Nephron (organoid): ENCODE measurements around the gene RTN3.
"Not testable (repeated sequence)": the region's sequence is repeated elsewhere in the genome, so short reads cannot be mapped to it uniquely, and the experiment has no call there.

Experiments used
- H3K27ac Mint-ChIP-seq, 3 experiments: 2 replicates each; pipeline ENCODE4 v1.8.0; 2020; ENCODE audit warnings: mixed read lengths in 3 of 3, mild to moderate bottlenecking in 2 of 3, moderate library complexity in 1 of 3
- H3K27me3 Mint-ChIP-seq: 2 replicates; pipeline ENCODE4 v1.8.0; 2021; ENCODE audit warnings: low read depth, mild to moderate bottlenecking, moderate library complexity, mixed read lengths
- H3K36me3 Mint-ChIP-seq: 2 replicates; pipeline ENCODE4 v1.8.0; 2020; ENCODE audit warnings: low read depth, mixed read lengths
- H3K4me1 Mint-ChIP-seq: 2 replicates; pipeline ENCODE4 v1.8.0; 2020; ENCODE audit warnings: mixed read lengths
- H3K4me3 Mint-ChIP-seq, 3 experiments: 2 replicates each; pipeline ENCODE4 v1.8.0; 2020; ENCODE audit warnings: mild to moderate bottlenecking in 3 of 3, mixed read lengths in 3 of 3, moderate library complexity in 2 of 3
- H3K9me3 Mint-ChIP-seq: 2 replicates; pipeline ENCODE4 v1.8.0; 2020; ENCODE audit warnings: mixed read lengths
- CTCF ChIP-seq, 3 experiments: fragments of 200-600 bp; sonication (generic); IDR thresholded peaks; one replicate each; pipeline ENCODE4 v1.5.0; 2021; ENCODE audit warnings: antibody characterized with exemption in 3 of 3; ENCODE audit not compliant: unreplicated experiment in 3 of 3

The RTN3 gene

GRCh38 chr11:63681321-63682065 is at the start of gene RTN3:
Gene RTN3, plus strand, starts transcription at chr11:63681500. Its CDS starts 137 bp downstream, at chr11:63681637.
- Mint-ChIP-seq H3K36me3 (no peaks in the 10 kb centered on the region), H3K4me1 (peaks cover 30% of the 10 kb centered on the region), H3K9me3 (no peaks in the 10 kb centered on the region), H3K27me3 (peaks cover 12% of the 10 kb centered on the region), H3K27ac (peak within 1 kb of the TSS; percentile 75 to 91 (median 86)), H3K4me3 (peak within 1 kb of the TSS; percentile 86 to 97 (median 95))
- no peak for TF ChIP-seq CTCF (IDR thresholded peaks at IDR 0.05; ENCODE audit: unreplicated experiment in 3 of 3)

GRCh38 chr11:63635762-63636465 is 45.4 kb upstream of the RTN3 start:
- no peaks in the 10 kb centered on the region for H3K4me1 Mint-ChIP-seq
- peak overlapping the region in 1 of 3 experiments; percentile 1 for H3K27ac Mint-ChIP-seq
- TF ChIP-seq CTCF (IDR thresholded peaks at IDR 0.05; ENCODE audit: unreplicated experiment in 3 of 3): peak; percentile 81 to 89 (median 82)
- H3K27me3 Mint-ChIP-seq: no peaks in the 10 kb centered on the region
- H3K9me3 Mint-ChIP-seq: no peaks in the 10 kb centered on the region
- no peak overlapping the region for H3K4me3 Mint-ChIP-seq
- H3K36me3 Mint-ChIP-seq: peaks cover 33% of the 10 kb centered on the region

GRCh38 chr11:63638436-63638835 is 42.9 kb upstream of the RTN3 start:
- H3K36me3 Mint-ChIP-seq: peaks cover 36% of the 10 kb centered on the region
- H3K27me3 Mint-ChIP-seq, H3K9me3 Mint-ChIP-seq, H3K4me1 Mint-ChIP-seq, H3K4me3 Mint-ChIP-seq, H3K27ac Mint-ChIP-seq: not testable (repeated sequence)

GRCh38 chr11:63639199-63639832 is 42.0 kb upstream of the RTN3 start:
- Mint-ChIP-seq H3K9me3 (no peaks in the 10 kb centered on the region), H3K36me3 (peaks cover 43% of the 10 kb centered on the region), H3K27ac (no peak overlapping the region), H3K4me3 (no peak overlapping the region), H3K4me1 (no peaks in the 10 kb centered on the region), H3K27me3 (no peaks in the 10 kb centered on the region)
- TF ChIP-seq CTCF (IDR thresholded peaks at IDR 0.05; ENCODE audit: unreplicated experiment in 3 of 3): peak; percentile 30 to 57 (median 34)

- Mint-ChIP-seq H3K27me3 (no peaks in the 10 kb centered on the region), H3K4me3 (no peak overlapping the region), H3K36me3 (peaks cover 47% of the 10 kb centered on the region), H3K27ac (no peak overlapping the region), H3K9me3 (no peaks in the 10 kb centered on the region), H3K4me1 (no peaks in the 10 kb centered on the region)
- no peak for TF ChIP-seq CTCF (IDR thresholded peaks at IDR 0.05; ENCODE audit: unreplicated experiment in 3 of 3)
Observed at GRCh38 chr11:63641727-63642126, 39.6 kb upstream of the RTN3 start.

- peaks cover 58% of the 10 kb centered on the region for H3K36me3 Mint-ChIP-seq
Observed at GRCh38 chr11:63643205-63643604, 38.1 kb upstream of the RTN3 start.

More at GRCh38 chr11:63643205-63643604, 38.1 kb upstream of the RTN3 start:
- H3K9me3 Mint-ChIP-seq: no peaks in the 10 kb centered on the region
- H3K4me3 Mint-ChIP-seq: no peak overlapping the region
- H3K27me3 Mint-ChIP-seq: no peaks in the 10 kb centered on the region
- TF ChIP-seq CTCF (IDR thresholded peaks at IDR 0.05; ENCODE audit: unreplicated experiment in 3 of 3): no peak
- no peak overlapping the region for H3K27ac Mint-ChIP-seq
- no peaks in the 10 kb centered on the region for H3K4me1 Mint-ChIP-seq
